ENCODE results near the gene SLC25A24.

- TF ChIP-seq CTCF (IDR thresholded peaks at IDR 0.05) (no peak), EZH2 (IDR thresholded peaks at IDR 0.05) (no peak)
These were observed 10.0 kb downstream of the SLC25A24 start for GRCh38 chr1:108190001-108190634.

All from neural progenitor cell (in vitro differentiated cells).